HG03196 (cell line): ENCODE results near the gene SLC12A8.

Experiments
- ATAC-seq: cut with Tn5 transposase; IDR thresholded peaks from one replicate; pipeline ENCODE4 v1.9.1; 2021; ENCODE audit not compliant: unreplicated experiment

SLC12A8 gene

DNA sequence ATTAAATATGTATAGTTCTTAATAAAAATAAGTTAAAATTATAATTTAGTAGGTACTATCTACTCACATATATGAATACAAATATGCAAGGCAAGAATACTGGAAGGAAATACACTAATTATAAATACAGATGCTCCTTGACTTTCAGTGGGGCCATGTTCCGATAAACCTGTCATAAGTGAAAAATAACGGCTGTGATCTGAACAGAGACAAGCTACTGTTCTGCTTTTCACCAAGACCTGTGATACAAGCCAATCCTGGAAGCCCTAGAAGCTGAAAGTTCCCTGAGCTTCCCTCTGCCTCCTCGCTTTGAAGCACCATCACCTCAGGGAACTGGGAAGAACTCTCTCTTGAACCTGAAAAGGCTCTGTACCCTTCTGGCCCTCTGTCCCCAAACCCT, 55.4 kb downstream of the SLC12A8 start:
- ATAC-seq = no peak

DNA sequence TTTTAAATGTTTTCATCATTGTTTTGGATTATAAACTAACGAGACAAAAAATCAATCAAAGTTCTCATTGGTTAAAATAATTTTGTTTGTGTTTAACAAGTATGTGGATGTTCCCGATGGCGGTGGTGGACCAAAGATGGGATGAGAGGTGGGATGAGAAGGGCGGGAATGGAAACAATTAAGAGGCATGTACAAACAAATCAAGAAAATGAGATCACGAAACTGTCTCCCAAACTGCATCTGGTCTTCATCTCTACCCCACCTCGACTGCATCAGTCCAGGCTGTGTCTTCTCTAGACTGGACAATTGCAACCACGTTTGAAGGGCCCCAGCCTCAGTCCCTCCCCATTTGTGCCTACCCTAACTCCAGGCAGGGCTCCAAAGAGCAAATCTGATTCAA, 56.1 kb downstream of the SLC12A8 start:
- no peak for ATAC-seq

DNA sequence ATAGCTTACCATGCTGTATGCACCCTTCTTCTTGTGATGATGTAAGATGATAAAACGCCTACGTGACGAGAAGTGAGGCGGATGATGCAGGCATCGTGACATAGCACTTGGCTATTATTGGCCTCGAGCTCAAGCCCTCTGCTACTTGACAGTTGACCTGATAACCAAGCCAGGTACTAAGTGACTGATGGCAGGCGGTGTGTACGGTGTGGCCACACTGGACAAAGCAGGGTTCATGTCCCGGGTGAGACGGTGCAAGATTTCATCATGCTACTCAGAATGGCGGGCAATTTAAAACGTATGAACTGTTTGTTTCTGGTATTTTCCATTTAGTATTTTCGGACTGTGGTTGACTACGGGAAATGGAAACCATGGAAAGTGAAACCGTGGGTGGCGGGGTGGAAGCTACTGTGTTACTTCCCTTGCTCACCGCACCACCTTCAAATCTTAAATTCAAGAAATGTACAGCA, 57.7 kb downstream of the SLC12A8 start:
- no peak for ATAC-seq

DNA sequence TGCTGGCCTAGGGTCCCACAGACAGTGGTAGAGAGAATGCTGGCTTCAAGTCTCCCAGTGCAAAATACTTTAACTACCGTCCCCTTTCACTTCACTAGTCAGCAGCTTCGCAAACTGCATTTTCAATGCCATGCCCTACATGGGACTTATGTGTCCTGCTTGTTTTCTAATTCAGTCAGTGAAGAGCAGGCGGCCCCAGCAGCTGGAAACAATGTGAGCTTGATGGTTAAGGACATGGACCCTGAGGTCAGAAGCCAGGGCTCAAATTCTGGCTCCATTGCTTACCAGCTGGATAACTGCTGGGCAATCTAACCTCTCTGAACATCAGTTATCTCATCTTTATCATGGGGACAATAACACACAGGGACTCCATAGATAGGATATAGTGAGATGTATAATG, 58.4 kb downstream of the SLC12A8 start:
- ATAC-seq = no peak

DNA sequence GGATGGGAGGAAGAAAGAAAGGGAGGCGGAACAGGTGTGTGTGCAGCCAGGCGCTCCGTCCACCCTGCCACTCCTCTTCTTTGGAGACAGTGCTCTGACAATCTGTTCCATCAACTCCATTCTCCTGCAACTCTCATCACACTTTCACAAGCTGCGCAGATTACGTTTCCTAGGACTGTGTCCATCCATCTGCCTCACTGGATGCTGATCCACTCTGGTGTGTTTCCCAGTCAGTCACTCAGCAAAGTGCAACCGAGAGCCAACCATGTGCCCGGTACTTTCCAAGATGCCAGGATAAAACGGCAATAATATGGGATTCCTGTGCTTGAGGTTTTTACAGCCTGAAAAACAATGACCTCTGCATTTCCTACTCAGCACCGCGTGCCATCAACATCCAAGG, 59.6 kb downstream of the SLC12A8 start:
- ATAC-seq = no peak

DNA sequence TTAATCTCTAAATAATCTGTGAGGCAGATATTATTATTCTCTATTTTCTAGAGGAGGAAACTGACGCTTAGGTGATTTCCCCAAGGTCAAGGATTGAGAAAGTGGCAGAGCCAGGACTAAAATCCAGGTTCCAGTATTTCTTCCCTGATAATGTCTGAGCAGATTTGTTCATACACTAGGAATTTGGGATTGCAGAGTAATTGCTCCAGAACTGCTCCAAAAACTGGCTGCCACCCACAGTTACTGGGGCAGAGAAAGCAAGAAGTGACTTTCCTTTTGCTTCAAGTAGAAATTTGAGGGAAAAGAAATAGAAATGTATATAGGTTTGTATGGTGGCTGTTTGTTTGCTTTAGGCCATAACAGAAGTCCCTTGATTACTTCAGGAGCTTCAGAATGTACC, 60.6 kb downstream of the SLC12A8 start:
- no peak for ATAC-seq

DNA sequence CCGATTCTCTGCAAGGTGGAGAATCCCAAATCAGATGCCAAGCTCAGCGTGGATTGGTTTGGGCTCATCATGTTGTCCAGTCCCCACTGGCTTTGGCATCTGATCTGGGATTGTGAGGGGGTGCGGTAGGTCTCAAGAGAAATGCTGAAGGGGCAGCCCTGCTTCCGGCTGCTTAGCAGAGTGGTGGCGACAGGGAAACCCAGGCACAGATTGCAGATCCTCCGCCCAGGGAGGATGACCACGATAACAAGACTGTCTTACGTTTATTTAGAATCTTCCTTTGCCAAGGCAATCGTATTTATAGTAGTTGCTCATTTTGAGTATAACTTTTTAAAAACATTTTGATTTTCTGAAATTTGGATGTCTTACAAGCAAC, 61.1 kb downstream of the SLC12A8 start:
- no peak for ATAC-seq

DNA sequence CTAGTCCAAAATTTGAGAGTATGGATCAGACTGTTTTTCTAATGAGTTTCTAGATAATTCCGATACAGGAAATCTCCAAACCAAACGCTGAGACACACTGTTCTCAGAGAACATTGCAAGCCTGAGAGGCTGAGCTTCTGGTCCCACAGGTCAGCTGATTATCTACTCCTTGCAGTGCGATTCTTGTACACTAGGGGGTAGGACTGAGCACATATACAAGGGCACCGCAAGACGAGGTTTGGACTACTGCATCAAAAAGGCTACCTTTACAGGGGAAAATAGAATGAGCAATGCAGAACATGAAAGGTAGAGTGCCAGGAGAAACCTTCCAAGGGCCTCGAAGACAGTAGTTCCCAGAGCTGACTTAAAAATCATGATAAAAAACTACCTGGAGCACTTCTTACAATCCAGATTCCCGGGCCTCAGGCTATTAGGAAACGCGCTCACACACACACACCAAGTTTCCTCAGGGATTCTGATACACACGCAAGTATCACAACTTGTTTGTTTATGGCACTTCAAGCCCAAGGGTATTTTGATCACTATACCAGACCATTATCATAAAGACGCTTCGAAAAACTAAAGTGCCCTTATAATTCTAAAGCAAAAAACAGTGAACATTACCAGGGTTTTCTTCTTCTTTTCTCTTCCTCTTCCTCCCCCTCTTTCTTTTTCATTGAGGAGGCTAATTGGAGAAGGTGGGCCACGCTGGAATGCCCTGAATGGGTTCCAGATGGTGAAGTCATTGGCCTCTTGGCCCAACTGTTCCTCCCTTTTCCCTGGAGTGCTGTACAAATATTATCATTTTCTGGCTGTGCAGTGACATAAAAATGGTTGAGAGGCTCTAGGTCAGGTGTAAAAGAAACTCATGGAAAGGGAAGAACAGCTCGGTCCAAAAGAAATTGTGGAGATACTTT, 61.8 kb downstream of the SLC12A8 start:
- no peak for ATAC-seq

DNA sequence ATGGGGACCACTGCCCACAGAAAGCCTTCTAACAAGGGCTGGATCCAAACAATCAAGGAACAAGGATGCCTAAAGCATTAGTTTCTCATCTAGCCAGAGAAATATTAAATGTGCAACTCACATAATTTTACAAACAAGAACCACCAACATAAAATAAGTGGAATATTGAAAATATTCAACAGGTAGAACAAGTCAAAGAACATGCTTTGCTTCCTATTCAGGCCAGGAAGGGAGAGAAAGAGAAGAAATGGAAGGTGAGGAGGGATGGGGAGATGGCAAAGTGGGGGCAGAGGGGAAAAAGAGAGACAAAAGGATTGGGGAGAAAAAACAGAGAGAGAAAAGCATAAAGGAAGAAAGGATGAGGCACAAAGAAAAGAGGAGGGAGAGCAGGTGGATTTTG, 63.1 kb downstream of the SLC12A8 start:
- ATAC-seq = no peak

DNA sequence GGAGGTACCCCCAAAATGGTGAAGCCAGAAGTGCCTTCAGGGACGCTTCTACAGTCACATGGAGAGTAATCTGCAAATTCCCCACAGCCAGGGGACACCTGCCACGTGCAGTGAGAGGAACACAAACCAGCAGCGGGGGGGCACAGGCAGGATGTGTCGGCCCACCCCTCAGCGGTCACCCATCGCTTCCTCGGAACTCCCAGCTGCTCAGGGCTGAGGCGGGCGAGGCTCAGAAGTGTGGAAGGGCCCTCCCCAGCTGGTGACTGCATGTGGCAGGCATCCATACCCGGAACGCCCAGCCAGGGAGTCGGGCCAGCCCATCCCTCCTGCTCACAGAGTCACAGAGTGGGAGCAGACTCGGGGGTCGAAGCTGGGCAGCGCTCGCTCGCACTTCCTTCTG, 63.7 kb downstream of the SLC12A8 start:
- ATAC-seq = no peak

DNA sequence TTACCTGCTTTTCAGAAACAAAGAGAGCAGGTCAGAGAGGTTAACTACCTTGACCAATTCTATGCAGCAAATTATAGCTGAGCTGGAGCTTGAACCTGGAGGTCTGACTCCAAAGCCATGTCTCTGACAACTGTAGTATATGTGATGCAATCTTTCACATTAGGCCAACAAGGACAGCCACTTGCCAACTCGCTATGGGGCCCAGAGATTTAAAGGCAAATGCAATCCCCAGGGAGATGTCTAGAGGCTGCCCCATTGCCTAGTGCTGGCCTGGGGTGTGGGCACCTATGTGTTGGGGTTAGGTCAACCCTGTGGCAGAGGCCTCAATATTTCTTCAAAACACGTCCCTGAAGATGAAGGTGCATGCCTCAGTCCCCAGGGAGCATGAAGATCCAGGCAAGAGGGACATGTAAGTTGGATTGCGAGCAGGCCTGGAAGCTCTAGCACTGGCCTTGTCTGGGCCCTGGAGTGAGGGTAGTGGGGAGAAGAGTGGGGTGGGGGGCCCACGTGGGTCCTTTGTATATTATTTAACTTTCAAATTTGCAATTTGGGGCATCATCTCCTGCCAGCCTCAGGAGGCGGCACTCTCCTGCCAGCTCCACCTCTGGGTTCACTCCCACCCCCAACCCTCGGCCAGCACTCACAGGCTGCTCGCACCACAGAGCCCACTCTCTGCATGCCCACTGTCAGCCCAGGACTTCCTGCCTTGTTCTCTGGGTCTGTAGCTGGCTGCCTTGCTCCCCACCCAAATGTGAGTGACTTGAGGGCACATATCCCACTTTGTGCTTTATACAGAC, 64.3 kb downstream of the SLC12A8 start:
- no peak for ATAC-seq

DNA sequence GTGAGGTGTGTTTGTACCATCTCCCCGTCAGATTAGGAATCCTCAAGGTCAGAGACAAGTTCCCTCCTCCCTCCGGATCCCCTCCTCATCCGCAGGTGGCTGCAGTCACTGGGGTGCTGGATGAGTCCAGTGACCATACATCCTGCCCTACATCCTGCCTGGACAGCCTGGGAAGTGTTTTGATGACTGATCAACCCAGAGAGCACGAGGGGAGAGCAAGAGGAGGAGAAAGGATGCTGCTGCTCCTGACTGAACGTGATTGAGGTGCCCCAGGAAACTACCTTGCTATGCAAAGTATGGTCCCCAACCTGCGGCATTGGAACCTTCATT, 65.1 kb downstream of the SLC12A8 start:
- ATAC-seq = no peak

DNA sequence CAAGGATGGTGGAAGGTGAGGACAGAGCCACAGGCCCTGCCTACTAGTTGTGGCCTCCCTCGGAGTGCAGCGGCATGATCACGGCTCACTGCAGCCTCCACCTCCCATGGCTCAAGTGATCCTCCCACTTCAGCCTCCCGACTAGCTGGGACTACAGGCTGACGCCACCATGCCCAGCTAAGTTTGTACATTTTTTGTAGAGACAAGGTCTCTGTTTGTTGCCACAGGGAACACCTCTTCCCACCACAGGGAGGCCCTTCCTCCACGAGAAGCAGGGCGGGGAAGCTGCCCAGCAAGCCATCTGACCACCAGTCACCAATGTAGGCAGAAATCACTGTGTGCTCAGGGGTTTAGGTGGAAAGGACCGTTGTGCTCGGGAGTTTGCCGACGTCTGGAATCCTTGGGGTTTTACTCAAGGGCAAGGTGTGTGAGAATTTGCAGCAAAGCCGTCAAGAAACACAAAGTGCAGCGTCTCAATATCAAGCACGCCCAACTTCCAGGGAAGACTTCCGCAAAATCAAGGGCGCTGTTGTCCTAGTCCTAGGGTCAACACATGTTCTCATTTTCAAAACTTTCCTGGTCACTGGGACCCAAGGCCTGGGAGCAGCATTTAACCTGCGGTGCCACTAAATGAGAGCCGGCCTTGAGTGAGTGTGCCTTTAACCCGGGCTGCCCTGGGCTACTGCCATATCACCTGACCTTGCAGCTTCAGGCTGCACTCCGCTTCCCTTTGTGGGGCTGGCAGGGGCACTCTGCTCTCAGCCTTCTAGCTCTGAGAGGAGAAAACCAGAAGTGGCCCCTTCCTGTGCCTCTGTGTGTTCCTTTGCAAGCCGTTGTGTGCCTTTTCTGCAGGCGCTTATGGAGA, 65.7 kb downstream of the SLC12A8 start:
- no peak for ATAC-seq

DNA sequence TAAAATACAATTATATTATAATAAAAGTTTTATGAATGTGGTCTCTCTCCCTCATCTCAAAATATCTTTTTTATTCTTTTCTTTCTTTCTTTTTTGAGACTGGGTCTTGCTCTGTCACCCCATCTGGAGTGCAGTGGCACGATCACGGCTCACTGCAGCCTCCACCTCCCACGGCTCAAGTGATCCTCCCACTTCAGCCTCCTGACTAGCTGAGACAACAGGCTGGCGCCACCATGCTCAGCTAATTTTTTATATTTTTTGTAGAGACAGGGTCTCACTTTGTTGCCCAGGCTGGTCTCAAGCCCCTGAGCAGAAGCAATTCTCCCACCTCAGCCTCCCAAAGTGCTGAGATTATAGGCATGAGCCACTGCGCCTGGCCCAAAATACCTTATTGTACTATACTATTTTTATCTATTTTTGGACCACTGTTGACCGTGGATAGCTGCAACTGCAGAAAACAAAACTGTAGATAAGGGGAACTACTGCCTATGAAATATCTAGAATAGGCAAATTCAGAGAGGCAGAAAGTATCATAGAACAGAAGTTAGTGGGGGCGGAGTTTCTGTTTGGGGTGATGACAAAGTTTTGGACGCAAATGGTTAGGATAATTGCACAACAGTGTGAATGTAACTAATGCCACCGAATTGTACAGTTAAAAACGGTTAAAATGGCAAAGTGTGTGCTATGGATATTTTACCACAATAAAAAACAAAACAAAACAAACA, 66.6 kb downstream of the SLC12A8 start:
- no peak for ATAC-seq

DNA sequence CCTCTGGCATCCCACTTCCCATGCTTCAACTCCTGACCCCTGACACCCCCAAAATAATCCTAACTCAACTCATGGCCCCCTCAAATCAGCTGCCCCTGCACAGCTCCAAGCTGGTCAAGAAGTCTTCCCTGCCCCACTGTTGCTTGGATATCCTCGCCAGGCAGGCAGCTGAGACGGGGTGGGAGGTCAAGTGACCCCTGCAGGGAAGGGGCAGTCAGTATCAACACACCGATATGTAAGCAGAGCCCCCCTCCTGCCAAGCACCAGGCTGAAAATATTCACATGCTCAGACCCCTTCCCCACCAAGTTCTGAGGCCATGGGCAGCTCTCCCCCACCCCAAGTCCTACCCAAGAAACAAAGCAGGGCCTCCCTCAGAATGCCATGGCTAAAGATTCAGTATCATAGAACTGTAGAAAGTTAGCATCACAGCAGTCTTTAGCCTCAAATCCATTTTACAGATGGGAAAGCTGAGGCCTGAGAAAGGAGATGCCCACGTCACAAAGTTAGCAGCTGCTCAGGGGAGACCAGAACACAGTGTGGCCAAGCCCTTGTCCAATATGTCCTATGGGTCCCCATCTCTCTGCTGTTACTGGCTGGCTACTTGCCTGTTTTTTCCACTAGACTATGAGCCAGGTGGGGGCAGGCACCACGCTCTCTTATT, 67.8 kb downstream of the SLC12A8 start:
- no peak for ATAC-seq

DNA sequence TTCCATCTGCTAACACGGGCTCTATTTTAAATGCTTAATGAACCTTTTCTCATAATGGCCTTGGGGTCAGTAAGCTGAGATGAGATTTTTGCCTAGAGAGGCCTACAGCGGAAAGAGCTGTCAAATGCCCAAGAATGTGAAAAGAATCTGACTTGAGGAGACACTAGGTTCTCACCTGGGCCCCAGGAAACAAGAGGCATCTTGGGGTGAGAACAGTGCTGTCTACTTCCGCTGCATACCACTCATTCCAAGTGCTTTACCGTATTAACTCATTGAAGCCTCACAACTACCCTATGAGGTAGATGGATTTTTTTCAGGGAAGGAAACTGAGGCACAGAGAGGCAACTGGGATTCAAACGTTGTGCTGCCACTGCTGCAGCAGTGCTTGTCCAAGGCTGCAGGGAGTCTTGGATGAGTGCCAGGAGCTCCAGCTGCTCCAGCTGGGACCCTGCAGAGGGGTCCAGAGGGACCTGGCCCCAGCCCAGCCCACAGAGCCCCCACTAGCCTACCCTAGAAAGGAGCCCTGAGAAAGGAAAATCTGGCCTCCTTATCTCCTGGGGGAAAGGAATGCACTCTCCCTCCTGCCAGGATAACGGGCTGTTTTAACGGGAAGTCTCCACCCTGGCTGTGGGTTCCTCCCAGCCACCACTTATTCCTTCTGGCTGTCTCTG, 68.4 kb downstream of the SLC12A8 start:
- no peak for ATAC-seq

DNA sequence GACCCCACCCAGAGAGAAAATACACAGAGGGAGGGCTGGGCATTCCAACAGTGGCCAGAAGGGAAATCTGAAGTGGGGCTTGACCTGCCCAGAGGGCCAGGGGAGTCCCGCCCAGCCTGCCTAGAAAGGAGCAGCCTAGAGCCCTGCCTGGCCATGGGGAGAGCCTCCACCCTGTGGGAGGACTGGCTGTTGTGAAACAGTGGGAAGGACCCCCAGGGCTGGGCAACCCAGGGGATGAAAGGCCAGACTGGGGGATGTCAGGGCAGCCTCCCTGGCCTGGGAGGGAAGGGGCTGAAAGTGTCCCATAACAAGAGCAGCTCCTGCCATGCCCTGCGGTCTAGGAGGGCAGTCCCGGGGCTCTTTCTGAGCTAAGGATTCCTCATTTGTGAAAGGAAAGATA, 69.0 kb downstream of the SLC12A8 start:
- ATAC-seq = no peak

DNA sequence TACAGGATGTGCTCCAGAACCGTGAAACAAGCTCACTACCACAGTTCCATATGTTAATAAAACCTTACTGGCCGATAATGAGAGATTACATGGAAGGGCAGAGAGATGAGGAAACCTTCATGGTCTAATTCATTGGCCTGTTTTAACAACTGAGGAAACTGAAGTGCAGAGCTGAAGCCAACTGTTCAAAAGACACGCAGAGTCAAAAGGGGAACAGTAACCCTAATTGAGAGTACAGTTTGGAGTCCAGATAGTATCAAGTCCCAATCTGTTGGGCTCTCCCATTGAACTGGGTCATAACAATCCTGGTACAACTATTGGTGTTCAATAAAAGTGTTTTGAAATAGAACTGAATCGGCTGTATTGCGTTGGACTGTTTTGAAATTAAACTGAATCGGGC, 69.6 kb downstream of the SLC12A8 start:
- no peak for ATAC-seq

DNA sequence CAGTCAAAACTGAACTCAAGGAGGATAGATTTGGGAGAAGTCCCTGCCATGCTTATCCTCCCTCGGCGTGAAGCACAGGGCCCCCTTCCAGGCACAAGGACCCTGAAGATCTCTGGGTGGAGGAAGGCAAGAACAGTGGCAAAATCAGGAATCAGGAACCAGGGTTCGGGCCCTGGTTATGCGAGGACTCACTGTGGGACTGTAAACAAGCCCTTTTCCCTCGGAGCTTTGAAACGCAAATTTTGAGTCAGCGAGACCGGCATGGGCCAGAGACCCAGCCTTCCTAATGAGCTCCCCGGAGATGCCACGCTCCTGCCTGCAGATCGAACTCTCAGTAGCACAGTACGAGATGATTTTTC, 70.1 kb downstream of the SLC12A8 start:
- ATAC-seq = no peak
